Glutamatergic neuron (in vitro differentiated cells): ENCODE data around the gene PTGER1. TPM values are rescaled to one million over a fixed set of nuclear protein-coding genes. Genes with fewer than 3 reads are reported as not detected.

Experiments
- DNase-seq: peaks from one replicate; pipeline ENCODE4 v3.0.0; 2022
- H3K27ac Mint-ChIP-seq: one replicate; pipeline ENCODE4 v1.8.0; 2020; ENCODE audit warnings: mild to moderate bottlenecking, mixed read lengths, inconsistent platforms; ENCODE audit not compliant: unreplicated experiment
- H3K27me3 Mint-ChIP-seq: one replicate; pipeline ENCODE4 v1.8.0; 2020; ENCODE audit warnings: mild to moderate bottlenecking, moderate library complexity, mixed read lengths, inconsistent platforms; ENCODE audit not compliant: unreplicated experiment
- H3K36me3 Mint-ChIP-seq: one replicate; pipeline ENCODE4 v1.8.0; 2020; ENCODE audit warnings: mild to moderate bottlenecking, mixed read lengths, inconsistent platforms; ENCODE audit not compliant: unreplicated experiment
- H3K4me1 Mint-ChIP-seq: one replicate; pipeline ENCODE4 v1.8.0; 2020; ENCODE audit warnings: mild to moderate bottlenecking, low read depth, mixed read lengths, inconsistent platforms; ENCODE audit not compliant: unreplicated experiment
- H3K4me3 Mint-ChIP-seq: one replicate; pipeline ENCODE4 v1.8.0; 2020; ENCODE audit warnings: mild to moderate bottlenecking, mixed read lengths, inconsistent platforms; ENCODE audit not compliant: unreplicated experiment
- H3K9me3 Mint-ChIP-seq: one replicate; pipeline ENCODE4 v1.8.0; 2020; ENCODE audit warnings: mild to moderate bottlenecking, moderate library complexity, mixed read lengths, inconsistent platforms; ENCODE audit not compliant: unreplicated experiment
- total RNA-seq: library from RNA; stranded (reverse); fragmentation: NEBNext Ultra II Directional; extraction: Animal tissue kit (Norgen Biotek cat#: 25700); gene quantifications from one replicate; pipeline ENCODE4 v1.2.1, GENCODE V29; 2021; ENCODE audit not compliant: unreplicated experiment
- TF ChIP-seq, protein P1 (sequence below): fragments of 200-600 bp; sonication (generic); IDR thresholded peaks from one replicate; pipeline ENCODE4 v1.5.0; 2021; ENCODE audit not compliant: partially characterized antibody, unreplicated experiment

PTGER1 gene
- total RNA-seq, 1 donor from 2014 or later = 2.0 TPM

DNA sequence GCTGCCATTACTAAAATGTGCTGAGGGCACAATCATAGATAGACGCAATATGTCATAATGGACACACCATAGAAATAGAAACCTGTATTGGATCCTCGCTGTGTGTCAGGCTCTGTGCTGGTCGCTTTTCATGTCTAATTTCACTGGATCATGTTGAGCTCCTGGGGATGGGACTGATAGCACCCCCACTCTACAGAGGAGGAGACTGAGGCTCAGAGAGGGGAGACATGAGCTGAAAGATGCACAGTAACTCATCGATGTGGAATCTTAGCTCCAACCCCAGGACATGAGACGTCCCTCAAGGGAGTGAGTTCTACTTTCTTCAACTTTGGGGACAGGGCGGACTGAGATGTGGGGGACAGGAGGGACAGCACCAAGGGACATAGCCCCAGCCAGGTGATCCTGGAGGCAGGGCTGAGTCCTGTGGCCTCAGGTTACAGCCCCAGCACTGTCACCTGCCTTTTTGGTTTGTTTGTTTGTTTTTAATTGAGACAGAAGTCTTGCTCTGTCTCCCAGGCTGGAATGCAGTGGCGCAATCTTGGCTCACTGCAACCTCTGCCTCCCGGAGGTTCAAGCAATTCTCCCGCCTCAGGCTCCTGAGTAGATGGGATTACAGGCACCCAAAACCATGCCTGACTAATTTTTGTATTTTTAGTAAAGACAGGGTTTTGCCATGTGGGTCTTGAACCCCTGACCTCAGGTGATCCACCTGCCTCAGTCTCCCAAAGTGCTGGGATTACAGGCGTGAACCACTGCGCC, 27.4 kb upstream of the PTGER1 start:
- H3K36me3 Mint-ChIP-seq = no peaks in the 10 kb centered on the region
- no peak overlapping the region for H3K4me3 Mint-ChIP-seq
- peaks cover 4% of the 10 kb centered on the region for H3K27me3 Mint-ChIP-seq
- H3K27ac Mint-ChIP-seq = no peak overlapping the region
- no peaks in the 10 kb centered on the region for H3K9me3 Mint-ChIP-seq
- TF ChIP-seq, protein P1, sequence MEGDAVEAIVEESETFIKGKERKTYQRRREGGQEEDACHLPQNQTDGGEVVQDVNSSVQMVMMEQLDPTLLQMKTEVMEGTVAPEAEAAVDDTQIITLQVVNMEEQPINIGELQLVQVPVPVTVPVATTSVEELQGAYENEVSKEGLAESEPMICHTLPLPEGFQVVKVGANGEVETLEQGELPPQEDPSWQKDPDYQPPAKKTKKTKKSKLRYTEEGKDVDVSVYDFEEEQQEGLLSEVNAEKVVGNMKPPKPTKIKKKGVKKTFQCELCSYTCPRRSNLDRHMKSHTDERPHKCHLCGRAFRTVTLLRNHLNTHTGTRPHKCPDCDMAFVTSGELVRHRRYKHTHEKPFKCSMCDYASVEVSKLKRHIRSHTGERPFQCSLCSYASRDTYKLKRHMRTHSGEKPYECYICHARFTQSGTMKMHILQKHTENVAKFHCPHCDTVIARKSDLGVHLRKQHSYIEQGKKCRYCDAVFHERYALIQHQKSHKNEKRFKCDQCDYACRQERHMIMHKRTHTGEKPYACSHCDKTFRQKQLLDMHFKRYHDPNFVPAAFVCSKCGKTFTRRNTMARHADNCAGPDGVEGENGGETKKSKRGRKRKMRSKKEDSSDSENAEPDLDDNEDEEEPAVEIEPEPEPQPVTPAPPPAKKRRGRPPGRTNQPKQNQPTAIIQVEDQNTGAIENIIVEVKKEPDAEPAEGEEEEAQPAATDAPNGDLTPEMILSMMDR = no peak
- no peak for DNase-seq
- no peaks in the 10 kb centered on the region for H3K4me1 Mint-ChIP-seq

DNA sequence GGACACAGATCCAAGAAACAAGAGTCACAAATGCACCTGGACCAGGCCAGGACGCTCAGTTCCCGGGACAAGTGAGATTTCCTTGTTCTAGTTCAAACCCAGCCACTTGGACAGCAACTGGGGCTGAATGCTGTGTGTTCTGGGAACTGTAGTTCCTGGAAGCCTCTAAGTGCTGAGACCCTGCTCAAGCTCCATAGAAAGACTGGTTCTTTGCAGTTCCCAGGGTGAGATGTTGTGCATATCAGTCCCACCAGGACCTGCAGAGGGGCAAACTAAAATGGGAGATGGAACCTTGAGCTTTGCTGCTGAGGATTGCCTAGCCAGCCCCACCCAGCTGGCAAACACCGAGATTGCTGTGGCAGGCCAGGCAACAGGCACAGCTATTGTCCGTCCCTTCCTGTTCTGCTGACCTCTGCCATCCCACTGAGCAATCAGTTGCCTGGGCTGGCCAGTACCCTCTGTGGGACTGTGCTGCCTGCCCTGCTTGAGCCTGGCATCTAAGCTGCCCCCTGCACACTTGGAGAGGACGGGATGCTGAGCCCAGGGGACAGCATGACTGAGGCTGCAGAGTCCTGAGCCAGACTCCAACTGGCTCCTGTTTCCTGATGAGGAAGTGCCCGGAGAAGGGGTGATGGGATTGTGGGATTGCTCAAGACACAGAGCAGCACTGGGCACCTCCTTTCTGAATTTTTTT, 22.2 kb upstream of the PTGER1 start:
- DNase-seq = no peak
- Mint-ChIP-seq H3K27ac (no peak overlapping the region), H3K4me3 (no peak overlapping the region)

DNA sequence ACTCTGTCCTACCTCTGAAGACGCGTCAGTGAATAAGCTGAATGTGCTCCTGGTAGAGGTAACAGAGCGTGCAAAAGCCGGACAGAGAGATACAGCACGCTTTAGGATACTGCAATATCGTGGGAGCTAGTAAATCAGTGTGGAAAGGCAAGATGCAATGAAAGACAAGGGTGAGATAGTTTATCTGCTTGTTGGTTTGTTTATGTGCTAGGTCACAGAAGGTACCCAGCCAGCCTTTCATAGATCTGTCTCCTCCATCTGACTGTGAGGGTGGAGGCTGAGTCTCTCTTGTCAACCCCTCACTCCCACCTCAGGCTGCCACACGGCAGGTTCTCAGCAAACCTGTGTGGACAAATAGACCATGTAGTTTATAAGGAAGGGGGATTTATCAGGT, 21.7 kb upstream of the PTGER1 start:
- H3K4me3 Mint-ChIP-seq = peak overlapping the region; percentile 50
- no peak for DNase-seq
- H3K27ac Mint-ChIP-seq = peak overlapping the region; percentile 20
- peaks cover 4% of the 10 kb centered on the region for H3K27me3 Mint-ChIP-seq
- peaks cover 2% of the 10 kb centered on the region for H3K9me3 Mint-ChIP-seq
- TF ChIP-seq, protein P1 = no peak
- no peaks in the 10 kb centered on the region for H3K36me3 Mint-ChIP-seq
- peaks cover 6% of the 10 kb centered on the region for H3K4me1 Mint-ChIP-seq

More for the DNA sequence above, 22.2 kb upstream of the PTGER1 start:
- H3K27me3 Mint-ChIP-seq = peaks cover 4% of the 10 kb centered on the region
- TF ChIP-seq, protein P1 = no peak
- peaks cover 2% of the 10 kb centered on the region for H3K9me3 Mint-ChIP-seq
- H3K4me1 Mint-ChIP-seq = peaks cover 6% of the 10 kb centered on the region
- no peaks in the 10 kb centered on the region for H3K36me3 Mint-ChIP-seq

DNA sequence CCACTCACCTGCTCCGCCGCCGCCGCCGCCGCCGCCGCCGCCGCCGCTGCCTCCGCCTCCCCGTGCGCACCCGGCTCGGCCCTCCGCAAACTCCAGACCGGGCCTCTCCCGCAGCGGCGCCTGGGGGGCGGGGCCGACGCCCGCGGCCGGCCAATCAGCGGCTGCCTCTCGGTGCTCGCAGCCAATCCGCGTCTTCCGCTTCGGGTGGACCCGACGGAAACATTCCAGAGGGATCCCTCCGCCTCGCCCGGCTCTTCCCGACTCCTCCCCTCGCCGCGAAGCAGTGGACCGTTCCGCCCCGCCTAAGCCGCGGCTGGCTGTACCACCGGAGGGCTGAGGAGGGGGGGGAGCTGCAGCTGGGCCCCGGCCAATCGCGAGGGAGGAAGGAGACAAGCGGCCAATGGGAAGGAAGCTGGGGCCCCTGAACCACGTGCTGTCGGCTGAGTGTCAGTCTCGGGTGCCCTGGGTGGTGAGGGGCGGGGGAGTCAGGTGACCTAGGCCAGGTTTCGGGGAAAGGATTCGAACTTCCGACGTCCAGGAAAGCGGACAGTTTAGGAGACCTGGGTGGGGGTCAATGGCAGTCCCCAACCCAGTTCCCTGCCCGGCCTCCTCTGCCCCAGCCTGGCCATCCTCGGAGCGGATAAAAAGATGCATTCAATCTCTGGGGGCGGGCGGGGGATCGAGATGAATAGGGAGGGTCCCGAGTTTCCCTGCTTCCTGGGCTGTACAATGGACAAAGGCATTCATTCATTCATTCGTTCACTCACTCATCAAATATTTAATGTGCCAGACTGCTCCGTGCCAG, 21.1 kb upstream of the PTGER1 start, which contains the start of gene GIPC1:
Gene GIPC1, minus strand, starts transcription at position 99 of the 805 bp plus-strand sequence. CDS start 13,151 bp downstream, outside the sequence.
- peaks cover 6% of the 10 kb centered on the region for H3K4me1 Mint-ChIP-seq
- TF ChIP-seq, protein P1 = no peak
- H3K4me3 Mint-ChIP-seq = peak within 1 kb of the TSS; percentile 91
- H3K36me3 Mint-ChIP-seq = no peaks in the 10 kb centered on the region
- peak; percentile 99 for DNase-seq
- peak within 1 kb of the TSS; percentile 68 for H3K27ac Mint-ChIP-seq
- H3K9me3 Mint-ChIP-seq = peaks cover 2% of the 10 kb centered on the region
- H3K27me3 Mint-ChIP-seq = peaks cover 4% of the 10 kb centered on the region
